Epidermal melanocyte (primary cell): ENCODE measurements around the gene TMEM132D.
"Not testable (repeated sequence)": the region's sequence is repeated elsewhere in the genome, so short reads cannot be mapped to it uniquely, and the experiment has no call there.

Source experiments
- DNase-seq: peaks from one replicate; pipeline ENCODE4 v3.0.0; 2011; ENCODE audit warnings: low spot score; ENCODE audit not compliant: insufficient read length

TMEM132D gene

GRCh38 chr12:129903956-129904829 is at the start of gene TMEM132D:
Gene TMEM132D (minus strand): TSS chr12:129904025.
- DNase-seq, result no peak

DNA sequence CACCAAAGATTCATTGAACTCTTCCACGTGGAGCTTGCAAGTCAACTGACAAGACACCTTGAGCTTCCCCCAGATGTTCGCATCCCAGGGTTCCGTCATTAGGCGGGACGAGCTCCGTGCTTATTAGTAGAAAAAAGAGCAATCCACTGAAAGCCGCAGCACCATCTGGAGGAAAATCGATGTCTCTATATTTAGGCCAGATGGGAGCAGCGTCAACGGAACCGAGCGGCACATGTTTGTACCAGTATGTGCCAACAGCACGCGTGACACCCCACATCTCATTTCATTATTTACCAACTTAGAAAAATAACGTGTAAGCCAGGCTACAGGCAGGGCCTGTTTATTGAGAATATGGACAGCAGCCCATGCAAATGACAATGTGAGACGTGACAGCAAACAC is 45.8 kb upstream of the TMEM132D start:
- no peak for DNase-seq

DNA sequence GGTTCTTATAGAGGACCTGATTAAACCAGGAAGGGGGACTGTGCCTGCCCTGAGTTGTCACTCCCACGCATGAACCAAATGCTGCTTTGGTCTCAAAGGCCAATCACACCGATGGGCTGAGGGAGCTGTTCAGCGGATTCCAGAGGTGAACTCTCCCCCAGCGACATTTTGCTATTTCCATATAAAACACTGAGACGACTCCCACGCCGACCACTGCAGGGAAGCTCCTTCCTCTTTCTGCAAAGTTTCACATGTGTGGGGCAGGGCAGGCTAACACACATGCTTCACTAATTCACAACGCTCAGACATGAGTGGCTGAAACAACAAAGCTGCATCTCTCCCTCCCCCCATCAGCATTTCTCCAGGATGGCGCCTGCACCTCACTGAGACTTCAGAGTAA is 37.8 kb upstream of the TMEM132D start:
- no peak for DNase-seq

GRCh38 chr12:129938089-129938488 is 34.3 kb upstream of the TMEM132D start:
- DNase-seq, result no peak

- DNase-seq, result no peak
These were observed 33.6 kb upstream of the TMEM132D start for GRCh38 chr12:129937426-129937825.

- no peak for DNase-seq
These were observed 24.8 kb upstream of the TMEM132D start for GRCh38 chr12:129928643-129929042.

DNA sequence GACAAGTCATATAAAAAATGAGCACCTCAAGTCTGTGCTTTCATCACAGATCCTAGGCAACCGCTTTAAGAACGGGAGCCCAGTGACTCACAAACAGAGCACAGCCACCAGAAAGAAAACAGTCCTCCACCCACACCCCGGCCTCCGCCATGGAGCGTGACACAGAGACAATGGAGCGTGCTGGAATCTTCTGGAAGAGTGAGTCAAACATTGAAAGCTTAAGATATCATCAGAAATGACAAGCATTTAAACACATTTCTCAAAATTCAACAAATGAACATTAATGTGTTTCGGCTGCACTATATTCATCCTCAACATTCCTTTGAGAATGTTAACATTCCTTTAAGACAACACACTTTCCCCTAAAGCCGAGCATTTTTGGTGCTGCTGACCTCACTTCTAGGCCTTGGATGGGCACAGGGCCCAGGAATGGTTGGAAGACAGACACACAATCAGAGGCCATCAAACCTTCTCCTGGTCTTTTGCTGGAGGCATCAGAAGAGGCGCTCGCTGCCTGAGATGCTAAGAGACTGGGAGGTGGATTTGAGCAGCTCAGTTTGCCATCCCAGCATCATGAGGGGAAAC is 23.6 kb upstream of the TMEM132D start:
- no peak for DNase-seq

DNA sequence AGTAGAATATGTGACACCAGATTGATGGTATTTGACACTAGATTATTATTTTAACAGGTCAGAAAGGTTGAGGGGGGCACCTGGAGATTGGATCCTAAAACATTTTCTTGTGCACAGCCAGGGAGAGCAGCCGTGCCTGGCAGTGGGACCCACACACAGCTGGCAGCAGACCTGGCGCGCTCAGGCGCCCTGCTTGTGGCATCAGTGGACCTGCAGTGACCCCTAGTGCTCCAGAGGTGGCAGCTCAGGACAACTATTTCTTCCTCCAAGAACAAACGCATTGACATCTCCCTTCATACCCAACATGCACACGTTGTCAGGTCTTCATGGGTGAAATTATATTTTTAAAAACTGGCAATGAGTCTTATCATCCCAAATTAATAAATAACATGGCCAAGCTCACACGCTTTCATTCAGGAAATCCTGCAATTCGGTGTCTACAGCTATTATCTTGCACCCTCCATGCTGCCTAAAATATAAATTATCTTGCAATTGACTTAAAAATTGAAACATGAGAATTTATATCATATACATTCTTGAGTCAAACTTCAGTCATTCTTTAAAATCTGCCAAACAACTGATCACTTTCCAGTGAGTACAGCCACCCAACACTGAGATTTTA is 7.7 kb upstream of the TMEM132D start:
- DNase-seq, result peak; percentile 53

GRCh38 chr12:129909051-129910020 is 5.5 kb upstream of the TMEM132D start:
- DNase-seq, result no peak

- no peak for DNase-seq
These were observed 506 bp downstream of the TMEM132D start for GRCh38 chr12:129903092-129903945.

- DNase-seq, result no peak
These were observed 1.3 kb downstream of the TMEM132D start for GRCh38 chr12:129902371-129903091.

- no peak for DNase-seq
These were observed 2.6 kb downstream of the TMEM132D start for GRCh38 chr12:129901254-129901653.

DNA sequence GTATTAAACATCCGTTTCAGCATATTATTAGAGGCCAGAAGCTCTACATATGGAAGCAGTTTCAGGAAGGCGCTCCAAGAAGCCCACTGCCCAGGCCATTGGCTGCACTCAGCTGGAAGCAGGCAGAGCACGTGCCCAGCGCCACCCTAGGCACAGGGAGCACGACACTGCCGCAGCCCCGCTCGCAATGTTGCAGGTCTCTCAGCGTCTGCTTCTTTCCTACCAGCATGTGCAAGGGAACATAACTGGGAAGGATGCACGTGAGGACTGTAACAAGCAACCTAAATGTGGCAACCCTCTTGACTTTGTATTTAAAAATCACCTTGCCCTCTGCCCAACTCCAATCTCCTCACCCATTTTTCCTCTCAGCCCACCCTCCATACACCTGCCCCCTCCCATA is 3.5 kb downstream of the TMEM132D start:
- no peak for DNase-seq

DNA sequence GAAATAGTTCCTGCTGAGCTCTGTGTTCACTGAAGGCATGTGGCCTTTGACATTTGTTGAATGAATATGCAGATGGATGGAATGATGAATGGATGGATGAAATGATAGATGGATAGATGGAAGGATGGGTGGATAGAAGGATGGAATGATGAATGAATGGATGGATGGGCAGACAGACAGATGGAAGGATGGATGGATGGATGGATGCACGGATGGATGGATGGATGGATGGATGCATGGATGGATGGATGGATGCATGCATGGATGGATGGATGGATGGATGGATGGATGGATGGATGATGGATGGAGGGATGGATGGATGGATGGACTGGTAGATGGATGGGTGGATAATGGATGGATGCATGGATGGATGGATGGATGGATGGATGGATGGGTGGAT is 4.8 kb downstream of the TMEM132D start:
- DNase-seq, result not testable (repeated sequence)

DNA sequence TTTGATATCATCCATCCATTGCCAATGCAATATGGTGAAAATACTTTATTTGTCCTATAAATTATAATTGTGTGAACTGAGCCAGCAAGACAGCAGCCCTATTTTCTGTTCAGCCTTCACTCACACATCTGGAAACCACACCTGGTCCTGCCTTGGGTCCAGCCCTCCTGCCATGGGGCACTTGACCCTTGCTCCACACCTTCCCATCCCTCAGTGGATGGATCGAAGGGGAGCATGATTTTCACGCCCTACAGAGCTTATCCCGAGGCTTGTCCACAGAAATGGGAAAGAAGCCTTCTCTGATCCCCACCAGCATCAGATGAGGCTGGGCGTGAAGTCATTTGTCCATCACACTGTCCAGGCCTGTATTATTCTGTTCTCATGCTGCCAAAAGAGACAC is 10.1 kb downstream of the TMEM132D start:
- DNase-seq, result no peak

DNA sequence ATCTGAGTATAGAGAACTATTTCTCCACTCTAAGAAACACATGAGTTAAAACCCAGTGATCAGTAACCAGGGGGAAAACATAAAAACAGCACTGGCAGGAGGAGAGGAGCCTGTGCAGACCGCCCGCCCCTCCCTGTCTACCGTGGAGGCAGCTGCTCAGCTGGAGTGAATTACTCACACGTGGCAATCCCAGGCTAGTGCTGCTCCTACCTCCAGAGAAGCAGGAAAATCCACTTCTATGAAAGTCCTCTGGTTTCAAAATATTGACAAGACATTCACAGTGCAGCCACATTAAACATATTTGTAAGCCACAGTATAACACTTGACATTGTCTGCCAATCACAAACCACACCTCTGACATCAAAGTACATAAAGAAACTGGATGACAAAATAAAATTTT is 16.7 kb downstream of the TMEM132D start:
- no peak for DNase-seq

- no peak for DNase-seq
These were observed 17.3 kb downstream of the TMEM132D start for GRCh38 chr12:129886541-129886940.

GRCh38 chr12:129885287-129885686 is 18.5 kb downstream of the TMEM132D start:
- DNase-seq, result no peak

DNA sequence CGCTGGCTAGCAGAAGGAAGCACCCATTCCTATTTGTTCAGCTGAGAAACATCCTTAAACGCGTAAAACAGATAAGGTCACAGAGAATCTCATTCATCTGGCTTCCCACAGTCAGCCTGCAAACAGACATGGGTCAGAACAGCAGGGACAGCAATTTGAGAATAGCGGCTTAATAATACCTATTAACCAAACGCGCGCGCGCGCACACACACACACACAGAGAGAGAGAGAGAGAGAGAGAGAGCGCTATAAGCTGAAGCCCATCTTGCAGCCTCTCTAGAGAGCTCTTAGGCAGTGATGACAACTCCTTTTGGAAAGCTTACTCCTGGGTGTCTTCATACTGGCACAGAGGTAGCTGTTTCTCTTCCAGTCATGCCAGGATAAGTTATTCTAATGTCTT is 26.4 kb downstream of the TMEM132D start:
- no peak for DNase-seq

GRCh38 chr12:129873833-129874208 is 30.0 kb downstream of the TMEM132D start:
- no peak for DNase-seq
